Kasumi-1 (cell line): ENCODE results near the gene ABHD17A.

Experiments used
- DNase-seq, 2 experiments: peaks; one replicate each; lab custom pipeline; 2025; lab: John Stamatoyannopoulos, UW

The ABHD17A gene

GRCh38 chr19:1839658-1840540 lies 45.4 kb downstream of the ABHD17A start:
- no peak for DNase-seq

DNA sequence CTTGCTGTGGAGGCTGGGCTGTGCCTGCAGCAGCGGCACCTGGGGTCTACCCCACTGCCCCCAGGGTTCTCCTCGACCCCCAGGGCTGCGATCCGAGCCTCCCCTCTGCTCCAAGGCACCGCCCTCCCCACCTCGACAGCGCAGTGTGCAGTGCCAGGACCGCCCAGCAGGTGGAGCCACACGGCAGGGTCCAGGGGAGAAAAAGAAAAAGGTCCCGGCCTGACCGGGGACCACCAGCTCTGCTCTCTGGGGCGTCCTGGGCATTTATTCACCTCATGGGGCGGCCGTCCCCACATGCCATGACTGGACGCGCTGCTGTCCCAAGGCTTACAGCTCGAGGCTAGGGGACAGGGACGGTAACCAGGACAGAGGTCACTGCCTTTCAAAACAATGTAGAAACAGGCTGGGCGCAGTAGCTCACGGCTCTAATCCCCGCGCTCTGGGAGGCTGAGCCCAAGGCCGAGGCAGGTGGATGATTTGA lies 47.6 kb downstream of the ABHD17A start:
- peak; percentile 32 to 33 for DNase-seq

- DNase-seq: no peak
Observed at GRCh38 chr19:1837222-1837565, 48.1 kb downstream of the ABHD17A start.

- DNase-seq: no peak
Observed at GRCh38 chr19:1836458-1837221, 48.7 kb downstream of the ABHD17A start.

DNA sequence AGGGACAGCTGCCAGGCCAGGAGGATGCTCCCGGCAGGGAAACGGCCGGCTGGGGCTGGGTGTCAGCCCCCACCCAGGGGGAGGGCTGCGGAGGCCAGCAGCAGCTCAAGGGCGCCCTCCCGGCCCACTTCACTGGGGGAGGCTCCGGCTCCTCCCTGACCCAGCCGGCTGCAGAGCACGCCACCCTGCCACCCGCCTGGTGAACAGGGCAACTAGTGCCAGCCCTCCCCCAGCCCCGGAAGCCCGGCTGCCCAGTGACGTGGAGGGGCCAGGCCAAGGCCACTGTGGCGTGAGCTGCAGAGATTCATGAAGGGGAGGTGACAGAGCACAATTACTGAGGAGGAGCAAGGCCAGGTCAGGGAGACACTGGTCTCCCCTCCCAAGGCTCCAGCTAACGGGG lies 51.8 kb downstream of the ABHD17A start:
- no peak for DNase-seq

GRCh38 chr19:1832046-1832663 lies 53.1 kb downstream of the ABHD17A start:
- no peak for DNase-seq

GRCh38 chr19:1830978-1831377 lies 54.3 kb downstream of the ABHD17A start:
- DNase-seq: no peak

- no peak for DNase-seq
Observed at GRCh38 chr19:1830568-1830967, 54.7 kb downstream of the ABHD17A start.

- DNase-seq: no peak
Observed at GRCh38 chr19:1829958-1830357, 55.3 kb downstream of the ABHD17A start.

- DNase-seq: no peak
Observed at GRCh38 chr19:1828279-1829238, 56.7 kb downstream of the ABHD17A start.

- no peak for DNase-seq
Observed at GRCh38 chr19:1827566-1828278, 57.6 kb downstream of the ABHD17A start.
